ENCODE measurements around the gene RNPEPL1.

RNPEPL1 gene

GRCh38 chr2:240629968-240630770 is 61.9 kb downstream of the RNPEPL1 start:
- no peak for FAIRE-seq
